Liver (tissue), 9 donors: ENCODE data around the gene ACTN4. TPM values are rescaled to one million over a fixed set of nuclear protein-coding genes. Genes with fewer than 3 reads are reported as not detected.

Experiments used
- DNase-seq: peaks from one replicate; pipeline ENCODE4 v3.0.0-alpha.2; 2017; ENCODE audit warnings: low spot score
- H3K27ac ChIP-seq, 2 donors: one replicate each; pipeline ENCODE4 v1.7.0; 2013; ENCODE audit warnings: inconsistent platforms in 2 of 2, low read length in 2 of 2, control low read depth in 1 of 2, low read depth in 1 of 2, mild to moderate bottlenecking in 1 of 2
- H3K27me3 ChIP-seq, 4 donors: one replicate each; pipeline versions ENCODE4 v1.6.1 to v1.7.0; 2013; ENCODE audit warnings: low read length in 3 of 4, inconsistent platforms in 1 of 4, mild to moderate bottlenecking in 1 of 4, moderate library complexity in 1 of 4; ENCODE audit not compliant: control insufficient read depth in 4 of 4, insufficient read depth in 4 of 4
- H3K36me3 ChIP-seq, 4 donors: one replicate each; pipeline versions ENCODE4 v1.6.1 to v1.7.0; 2013; ENCODE audit warnings: low read length in 3 of 4, mild to moderate bottlenecking in 3 of 4, low read depth in 1 of 4, moderate library complexity in 1 of 4; ENCODE audit not compliant: control insufficient read depth in 4 of 4, insufficient read depth in 3 of 4
- H3K4me1 ChIP-seq, 4 donors: one replicate each; pipeline versions ENCODE4 v1.6.1 to v1.7.0; 2013; ENCODE audit warnings: low read length in 3 of 4, mild to moderate bottlenecking in 3 of 4, moderate library complexity in 1 of 4; ENCODE audit not compliant: control insufficient read depth in 4 of 4, insufficient read depth in 4 of 4
- H3K4me3 ChIP-seq, 3 donors: one replicate each; pipeline versions ENCODE4 v1.6.1 to v1.7.0; 2013; ENCODE audit warnings: low read length in 3 of 3, control low read depth in 1 of 3, low read depth in 1 of 3, mild to moderate bottlenecking in 1 of 3
- H3K9ac ChIP-seq, 2 donors: one replicate each; pipeline ENCODE4 v1.7.0; 2013; ENCODE audit warnings: low read length in 2 of 2, mild to moderate bottlenecking in 2 of 2, moderate library complexity in 2 of 2, control low read depth in 1 of 2, low read depth in 1 of 2
- H3K9me3 ChIP-seq, 4 donors: one replicate each; pipeline versions ENCODE4 v1.6.1 to v1.7.0; 2013; ENCODE audit warnings: low read length in 3 of 4; ENCODE audit not compliant: control insufficient read depth in 4 of 4
- FOXA1 ChIP-seq: IDR thresholded peaks from 2 replicates; pipeline ENCODE4 v1.6.1; 2016; ENCODE audit warnings: antibody characterized with exemption
- FOXA2 ChIP-seq: IDR thresholded peaks from 2 replicates; pipeline ENCODE4 v1.6.1; 2016; ENCODE audit warnings: antibody characterized with exemption
- GABPA ChIP-seq, 2 donors: IDR thresholded peaks in 1 of 2; conservative IDR thresholded peaks in 1 of 2; 2 replicates each; pipeline ENCODE4 v1.6.1; 2016; ENCODE audit warnings: antibody characterized with exemption in 2 of 2, mild to moderate bottlenecking in 1 of 2, moderate library complexity in 1 of 2
- HNF4A ChIP-seq, 2 donors: conservative IDR thresholded peaks; 2 replicates each; pipeline ENCODE4 v1.6.1; 2016; ENCODE audit warnings: antibody characterized with exemption in 2 of 2, mild to moderate bottlenecking in 2 of 2
- HNF4G ChIP-seq: IDR thresholded peaks from 2 replicates; pipeline ENCODE4 v1.6.1; 2016; ENCODE audit warnings: antibody characterized with exemption
- NR2F2 ChIP-seq: IDR thresholded peaks from 2 replicates; pipeline ENCODE4 v1.6.1; 2016; ENCODE audit warnings: antibody characterized with exemption
- RAD21 ChIP-seq, 2 donors: IDR thresholded peaks; 2 replicates each; pipeline ENCODE4 v1.6.1; 2016; ENCODE audit warnings: antibody characterized with exemption in 2 of 2, mild to moderate bottlenecking in 2 of 2
- RXRA ChIP-seq, 2 donors: IDR thresholded peaks; 2 replicates each; pipeline ENCODE4 v1.6.1; 2017 to 2018; ENCODE audit warnings: antibody characterized with exemption in 2 of 2, mild to moderate bottlenecking in 1 of 2
- SP1 ChIP-seq: IDR thresholded peaks from 2 replicates; pipeline ENCODE4 v1.6.1; 2018; ENCODE audit warnings: antibody characterized with exemption, mild to moderate bottlenecking
- TAF1 ChIP-seq: conservative IDR thresholded peaks from 2 replicates; pipeline ENCODE4 v1.6.1; 2016; ENCODE audit warnings: antibody characterized with exemption, mild to moderate bottlenecking
- YY1 ChIP-seq: IDR thresholded peaks from 2 replicates; pipeline ENCODE4 v1.6.1; 2016; ENCODE audit warnings: antibody characterized with exemption, mild to moderate bottlenecking
- WGBS: extraction: QIAGEN DNeasy Blood & Tissue Kit; methylation state at CpG from one replicate; pipeline ENCODE4 v1.1.7; 2013; 5-methylcytosine and 5-hydroxymethylcytosine counted together
- polyA plus RNA-seq, 2 donors: library from polyadenylated mRNA; stranded (reverse) in 1 of 2; unstranded in 1 of 2; fragments of 200-250 nt in 1 of 2; fragments of >200 nt in 1 of 2; fragmentation: Nextera tagmentation in 1 of 2; extraction: Ambion mirVana in 1 of 2; gene quantifications; one replicate each; pipeline versions ENCODE4 v1.2.1 to v1.2.3, GENCODE V29; 2013 to 2015
- total RNA-seq, 2 donors: library from RNA; depleted of rRNA; stranded (reverse); fragments of >200 nt; gene quantifications; one replicate each; pipeline ENCODE4 v1.2.3, GENCODE V29; 2014
- TF ChIP-seq, protein P1 (sequence below): IDR thresholded peaks from 2 replicates; pipeline ENCODE4 v1.6.1; 2016; ENCODE audit warnings: antibody characterized with exemption, mild to moderate bottlenecking
- TF ChIP-seq, protein P2 (sequence below): fragments of 150-350 bp; IDR thresholded peaks from 2 replicates; pipeline ENCODE4 v1.5.1; 2017; ENCODE audit warnings: improper control_type of control experiment, low read depth, low read length; ENCODE audit not compliant: missing input control
- donor health status: healthy.
- donor health status: healthy.
- donor health status: healthy.
- donor health status: healthy.
- donor health status: healthy.

ACTN4 gene
- total and polyA plus RNA-seq, 4 donors: 35.4 to 164 (median 98.7) TPM

DNA sequence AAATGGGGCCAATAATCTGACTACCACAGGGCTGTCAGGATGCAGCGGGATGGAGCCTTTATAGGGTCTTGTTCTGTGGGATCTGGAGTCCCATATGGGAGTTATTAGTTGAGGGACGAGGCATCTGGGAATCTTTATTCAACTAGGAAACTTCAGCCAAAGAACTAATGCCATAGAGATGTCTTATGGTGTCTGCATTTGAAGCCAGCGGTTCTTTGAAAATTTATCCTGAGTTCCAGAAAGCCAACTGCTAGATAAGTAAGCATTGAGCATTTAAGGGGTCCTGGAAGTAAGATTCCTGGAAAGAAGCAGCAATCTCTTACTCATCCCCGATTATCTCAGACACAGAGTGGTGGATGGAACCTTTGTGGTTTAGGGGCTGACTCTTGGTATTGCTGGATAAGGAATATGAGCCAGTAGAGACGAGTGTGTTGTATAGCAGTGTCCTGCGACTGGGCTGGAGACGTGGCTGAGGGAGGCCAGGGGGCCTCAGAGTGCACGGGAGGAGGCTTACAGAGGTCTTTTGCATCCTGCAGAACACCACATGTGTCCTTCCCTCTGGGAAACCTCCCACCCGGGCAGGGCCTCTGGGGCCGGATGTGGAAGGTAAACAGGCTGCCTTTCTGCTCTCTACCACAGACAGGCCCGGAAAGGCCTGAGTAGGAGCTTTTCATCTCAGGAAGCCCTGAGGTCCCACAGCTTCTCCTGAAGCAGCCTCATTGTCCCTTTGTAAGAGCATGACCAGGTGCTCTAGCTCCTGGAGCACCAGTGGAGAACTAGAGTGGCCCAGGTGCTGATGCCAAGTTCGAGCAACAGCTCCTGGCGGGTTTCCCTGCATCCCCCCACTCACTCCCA is 28.8 kb downstream of the ACTN4 start:
- Histone ChIP-seq H3K27me3 (no peaks in the 10 kb centered on the region), H3K36me3 (peaks cover 0 to 3% (median 0%) of the 10 kb centered on the region in 4 donors), H3K4me1 (peaks cover 12 to 68% (median 27%) of the 10 kb centered on the region in 4 donors), H3K9me3 (no peaks in the 10 kb centered on the region), H3K9ac (no peak overlapping the region), H3K27ac (peak overlapping the region; percentile 50 to 62), H3K4me3 (no peak overlapping the region)
- WGBS: 69% methylated on average over 13 of the region's 13 CpGs
- DNase-seq: no peak
- TF ChIP-seq, protein P1, sequence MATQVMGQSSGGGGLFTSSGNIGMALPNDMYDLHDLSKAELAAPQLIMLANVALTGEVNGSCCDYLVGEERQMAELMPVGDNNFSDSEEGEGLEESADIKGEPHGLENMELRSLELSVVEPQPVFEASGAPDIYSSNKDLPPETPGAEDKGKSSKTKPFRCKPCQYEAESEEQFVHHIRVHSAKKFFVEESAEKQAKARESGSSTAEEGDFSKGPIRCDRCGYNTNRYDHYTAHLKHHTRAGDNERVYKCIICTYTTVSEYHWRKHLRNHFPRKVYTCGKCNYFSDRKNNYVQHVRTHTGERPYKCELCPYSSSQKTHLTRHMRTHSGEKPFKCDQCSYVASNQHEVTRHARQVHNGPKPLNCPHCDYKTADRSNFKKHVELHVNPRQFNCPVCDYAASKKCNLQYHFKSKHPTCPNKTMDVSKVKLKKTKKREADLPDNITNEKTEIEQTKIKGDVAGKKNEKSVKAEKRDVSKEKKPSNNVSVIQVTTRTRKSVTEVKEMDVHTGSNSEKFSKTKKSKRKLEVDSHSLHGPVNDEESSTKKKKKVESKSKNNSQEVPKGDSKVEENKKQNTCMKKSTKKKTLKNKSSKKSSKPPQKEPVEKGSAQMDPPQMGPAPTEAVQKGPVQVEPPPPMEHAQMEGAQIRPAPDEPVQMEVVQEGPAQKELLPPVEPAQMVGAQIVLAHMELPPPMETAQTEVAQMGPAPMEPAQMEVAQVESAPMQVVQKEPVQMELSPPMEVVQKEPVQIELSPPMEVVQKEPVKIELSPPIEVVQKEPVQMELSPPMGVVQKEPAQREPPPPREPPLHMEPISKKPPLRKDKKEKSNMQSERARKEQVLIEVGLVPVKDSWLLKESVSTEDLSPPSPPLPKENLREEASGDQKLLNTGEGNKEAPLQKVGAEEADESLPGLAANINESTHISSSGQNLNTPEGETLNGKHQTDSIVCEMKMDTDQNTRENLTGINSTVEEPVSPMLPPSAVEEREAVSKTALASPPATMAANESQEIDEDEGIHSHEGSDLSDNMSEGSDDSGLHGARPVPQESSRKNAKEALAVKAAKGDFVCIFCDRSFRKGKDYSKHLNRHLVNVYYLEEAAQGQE: no peak

DNA sequence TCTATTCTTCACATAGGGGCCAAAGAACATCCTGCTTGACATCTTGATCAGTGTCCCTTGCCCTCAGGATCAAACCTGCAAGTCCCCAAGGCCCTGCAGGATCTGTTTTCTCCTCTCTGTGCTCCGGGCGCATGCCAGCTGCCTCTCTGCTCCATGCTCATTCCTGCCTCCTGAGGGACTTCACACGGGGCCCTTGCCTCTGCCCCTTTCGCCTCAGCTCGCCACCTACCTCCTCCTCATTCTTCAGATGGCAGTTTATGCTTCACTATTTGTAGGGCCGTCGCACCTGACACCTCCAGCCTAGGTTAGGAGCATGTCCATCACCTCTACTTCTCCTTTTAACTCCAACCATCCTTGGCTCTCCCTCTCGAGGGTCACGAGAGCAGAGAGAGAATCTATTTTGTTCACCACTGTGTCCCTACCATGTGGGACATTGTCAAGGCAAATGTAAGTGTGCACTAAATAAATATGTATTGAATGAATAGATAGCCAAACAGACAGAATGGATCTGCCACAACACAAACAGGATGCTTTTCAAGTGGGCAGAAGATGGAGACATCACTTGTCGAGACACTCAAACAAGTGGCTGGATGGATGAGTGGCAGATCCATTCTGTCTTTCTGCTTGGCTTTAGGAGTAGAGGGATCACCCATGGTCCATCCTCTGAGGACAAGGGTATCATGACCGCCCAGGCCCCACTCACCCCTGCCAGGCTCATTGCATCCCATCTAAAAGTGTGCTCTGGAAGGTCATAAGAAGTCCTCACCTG is 29.6 kb downstream of the ACTN4 start:
- Histone ChIP-seq H3K4me1 (peaks cover 10 to 65% (median 24%) of the 10 kb centered on the region in 4 donors), H3K4me3 (no peak overlapping the region), H3K27me3 (no peaks in the 10 kb centered on the region), H3K9me3 (no peaks in the 10 kb centered on the region), H3K27ac (peak overlapping the region in 1 of 2 donors; percentile 50), H3K36me3 (peaks cover 0 to 3% (median 0%) of the 10 kb centered on the region in 4 donors), H3K9ac (no peak overlapping the region)
- DNase-seq: no peak
- WGBS: 85% methylated on average over 11 of the region's 11 CpGs
- TF ChIP-seq, protein P1: no peak
- TF ChIP-seq FOXA2: no peak
- TF ChIP-seq SP1: no peak
- no peak for TF ChIP-seq NR2F2
- no peak for TF ChIP-seq GABPA (IDR thresholded peaks at IDR 0.05 in 1 of 2, conservative IDR thresholded peaks at IDR 0.05 in 1 of 2)
- TF ChIP-seq HNF4G: no peak
- no peak for TF ChIP-seq YY1
- TF ChIP-seq, protein P2, sequence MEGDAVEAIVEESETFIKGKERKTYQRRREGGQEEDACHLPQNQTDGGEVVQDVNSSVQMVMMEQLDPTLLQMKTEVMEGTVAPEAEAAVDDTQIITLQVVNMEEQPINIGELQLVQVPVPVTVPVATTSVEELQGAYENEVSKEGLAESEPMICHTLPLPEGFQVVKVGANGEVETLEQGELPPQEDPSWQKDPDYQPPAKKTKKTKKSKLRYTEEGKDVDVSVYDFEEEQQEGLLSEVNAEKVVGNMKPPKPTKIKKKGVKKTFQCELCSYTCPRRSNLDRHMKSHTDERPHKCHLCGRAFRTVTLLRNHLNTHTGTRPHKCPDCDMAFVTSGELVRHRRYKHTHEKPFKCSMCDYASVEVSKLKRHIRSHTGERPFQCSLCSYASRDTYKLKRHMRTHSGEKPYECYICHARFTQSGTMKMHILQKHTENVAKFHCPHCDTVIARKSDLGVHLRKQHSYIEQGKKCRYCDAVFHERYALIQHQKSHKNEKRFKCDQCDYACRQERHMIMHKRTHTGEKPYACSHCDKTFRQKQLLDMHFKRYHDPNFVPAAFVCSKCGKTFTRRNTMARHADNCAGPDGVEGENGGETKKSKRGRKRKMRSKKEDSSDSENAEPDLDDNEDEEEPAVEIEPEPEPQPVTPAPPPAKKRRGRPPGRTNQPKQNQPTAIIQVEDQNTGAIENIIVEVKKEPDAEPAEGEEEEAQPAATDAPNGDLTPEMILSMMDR: no peak
- no peak for TF ChIP-seq RXRA (IDR thresholded peaks at IDR 0.05)
- no peak for TF ChIP-seq RAD21 (IDR thresholded peaks at IDR 0.05)
- TF ChIP-seq FOXA1: no peak
- TF ChIP-seq TAF1: no peak
- no peak for TF ChIP-seq HNF4A (conservative IDR thresholded peaks at IDR 0.05)
